ENCODE data around the gene AR.

AR gene

GRCh38 chrX:67732864-67733263 lies 189.0 kb downstream of the AR start:
- no peak for DNase-seq

DNA sequence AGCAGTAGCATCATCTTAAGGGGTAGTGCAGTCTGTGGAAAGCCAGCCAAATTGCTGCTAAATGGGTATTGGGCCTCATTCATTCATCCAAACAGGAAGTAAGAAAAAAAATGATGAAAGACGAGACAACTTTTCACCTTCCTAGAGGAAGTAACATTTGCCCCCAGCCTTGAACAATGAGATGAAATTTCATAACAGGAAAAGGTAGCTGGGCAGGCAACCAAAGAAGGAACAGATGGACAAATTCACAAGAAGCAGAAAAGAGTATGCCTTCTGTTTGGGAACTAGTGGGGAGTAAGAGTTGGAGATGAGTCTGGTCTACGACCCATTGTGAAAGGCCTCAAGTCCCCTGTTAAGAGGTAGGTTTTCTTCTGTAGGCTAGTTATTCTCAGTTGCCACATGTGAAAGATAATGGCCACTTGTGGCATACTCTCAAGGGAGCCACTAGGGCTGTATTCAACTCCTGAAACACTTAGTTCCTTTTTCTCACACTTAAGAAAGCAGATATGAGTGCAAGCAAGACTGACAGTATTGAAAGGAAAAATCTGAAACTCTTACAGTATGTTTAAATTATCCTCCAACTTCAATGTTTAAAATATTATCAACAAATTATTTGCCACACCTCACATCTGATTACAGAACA lies 190.4 kb downstream of the AR start:
- no peak for DNase-seq

- DNase-seq: no peak
Measured at GRCh38 chrX:67749536-67749935, 205.7 kb downstream of the AR start.

DNA sequence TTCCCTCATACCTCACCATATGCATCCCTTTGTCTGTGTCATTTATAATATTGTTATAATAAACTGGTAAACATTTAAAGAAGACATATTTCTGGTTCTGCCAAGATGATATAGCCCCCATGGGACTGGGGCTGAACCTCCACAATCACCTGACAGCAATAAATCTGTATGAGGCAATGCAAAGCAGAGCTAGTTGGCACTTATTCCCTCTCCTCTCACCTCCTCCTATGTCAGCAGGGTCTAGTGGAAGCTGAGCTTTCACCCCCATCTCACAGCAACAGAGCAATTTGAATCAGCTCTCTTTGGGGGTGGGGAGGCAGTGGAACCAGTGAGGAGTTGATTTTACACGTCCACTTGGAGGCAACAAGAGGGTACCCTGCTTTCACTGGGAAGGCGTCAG lies 206.9 kb downstream of the AR start:
- no peak for DNase-seq

DNA sequence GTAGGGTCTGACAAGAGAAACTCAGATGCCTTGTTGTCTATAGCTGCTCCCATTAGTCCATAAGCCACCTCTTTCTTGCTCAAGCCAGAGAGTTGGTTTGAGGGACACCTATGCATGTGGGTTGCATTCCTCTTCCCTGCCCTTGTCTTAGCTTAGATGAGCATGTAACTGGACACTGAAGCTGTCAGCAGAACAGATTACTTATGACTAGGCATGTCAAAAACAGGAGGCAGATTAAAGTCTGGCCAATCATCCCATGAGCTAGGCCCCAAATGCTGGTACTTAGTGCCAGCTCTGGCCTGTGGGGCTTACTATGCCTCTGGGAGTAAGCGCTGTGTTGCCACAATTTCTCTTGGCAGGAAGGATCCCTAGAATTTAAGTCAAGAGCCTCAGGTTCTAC lies 215.2 kb downstream of the AR start:
- DNase-seq: no peak

DNA sequence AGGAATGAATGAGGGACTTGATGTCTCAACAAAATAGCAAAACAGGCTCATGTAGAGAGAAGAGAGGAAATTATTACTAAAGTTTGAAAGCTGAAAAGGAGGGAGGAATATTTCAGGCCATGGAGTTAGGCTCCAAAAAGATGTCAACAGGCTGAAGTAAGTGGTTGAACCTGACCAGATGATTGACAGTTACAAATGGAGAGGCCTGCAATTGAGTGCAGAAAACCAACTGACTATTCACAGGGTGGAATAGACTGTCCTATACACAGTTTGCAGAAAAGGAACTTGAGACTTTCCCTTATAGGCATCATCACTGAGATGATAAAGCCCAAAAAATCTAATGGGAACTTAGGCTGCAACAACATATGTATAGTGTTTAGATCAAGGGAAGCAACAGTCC lies 233.3 kb downstream of the AR start:
- DNase-seq: no peak

GRCh38 chrX:67779099-67779498 lies 235.3 kb downstream of the AR start:
- no peak for DNase-seq

Data from NCI-H748 treated with DMSO at 0.1 percent for 48 hours (cell line).